HepG2 (cell line): Measurements from ENCODE around the gene PLEKHN1. TPM values are rescaled to one million over a fixed set of nuclear protein-coding genes. Genes with fewer than 3 reads are reported as not detected.
A peak's percentile ranks its signal among the peaks of the same experiment; 100 is the strongest.

Source experiments
- ARNT ChIP-seq: fragments of 450-650 bp; IDR thresholded peaks from 2 replicates; pipeline ENCODE4 v1.6.1; 2017
- FLYWCH1 ChIP-seq: sonication (generic); formaldehyde crosslinking; IDR thresholded peaks from 2 replicates; pipeline ENCODE4 v1.8.1; 2023; ENCODE audit warnings: mild to moderate bottlenecking, missing genetic modification reagents
- HNRNPUL1 ChIP-seq: fragments of 200-400 bp; formaldehyde crosslinking; IDR thresholded peaks from 2 replicates; pipeline ENCODE4 v1.6.1; 2017; ENCODE audit warnings: low read depth, mild to moderate bottlenecking, low read length, moderate library complexity
- ISX ChIP-seq: sonication (generic); formaldehyde crosslinking; conservative IDR thresholded peaks from 2 replicates; pipeline ENCODE4 v1.5.0; 2020; ENCODE audit warnings: missing genetic modification reagents
- KAT7 ChIP-seq: IDR thresholded peaks from 2 replicates; pipeline ENCODE4 v1.6.1; 2018; ENCODE audit warnings: borderline replicate concordance, missing compliant biosample characterization
- KLF6 ChIP-seq: IDR thresholded peaks from 2 replicates; pipeline ENCODE4 v1.8.0; 2016; ENCODE audit warnings: missing biosample characterization, missing genetic modification reagents
- NAIF1 ChIP-seq: sonication (generic); formaldehyde crosslinking; IDR thresholded peaks from 2 replicates; pipeline ENCODE4 v1.5.0; 2020; ENCODE audit warnings: mild to moderate bottlenecking, missing genetic modification reagents, borderline replicate concordance
- NR2F1 ChIP-seq, 2 experiments: fragments of 450-650 bp in 1 of 2; formaldehyde crosslinking in 1 of 2; IDR thresholded peaks; 2 replicates each; pipeline versions ENCODE4 v1.5.0 to v1.6.1; 2016 to 2020; ENCODE audit warnings: mild to moderate bottlenecking in 1 of 2, missing compliant biosample characterization in 1 of 2, missing genetic modification reagents in 1 of 2, moderate library complexity in 1 of 2
- NR2F6 ChIP-seq, 2 experiments: IDR thresholded peaks; 2 replicates each; pipeline ENCODE4 v1.6.1; 2016; ENCODE audit warnings: antibody characterized with exemption in 1 of 2, mild to moderate bottlenecking in 1 of 2
- RFX3 ChIP-seq: IDR thresholded peaks from 2 replicates; pipeline ENCODE4 v1.6.1; 2016; ENCODE audit warnings: missing biosample characterization, missing genetic modification reagents
- SMARCE1 ChIP-seq: fragments of 450-650 bp; IDR thresholded peaks from 2 replicates; pipeline ENCODE4 v1.6.1; 2017; ENCODE audit warnings: borderline replicate concordance
- SOX5 ChIP-seq: IDR thresholded peaks from 2 replicates; pipeline ENCODE4 v1.6.1; 2016; ENCODE audit warnings: borderline replicate concordance
- TAF1 ChIP-seq: sonication (generic); formaldehyde crosslinking; IDR thresholded peaks from 2 replicates; pipeline ENCODE4 v1.4.0; 2020; ENCODE audit warnings: missing genetic modification reagents
- ZFP62 ChIP-seq: sonication (generic); formaldehyde crosslinking; IDR thresholded peaks from 2 replicates; pipeline ENCODE4 v1.4.0; 2020; ENCODE audit warnings: missing genetic modification reagents
- ZKSCAN1 ChIP-seq: fragments of 150-350 bp; IDR thresholded peaks from 2 replicates; pipeline ENCODE4 v1.6.1; 2014; ENCODE audit warnings: low read length
- ZNF12 ChIP-seq: sonication (generic); formaldehyde crosslinking; IDR thresholded peaks from 2 replicates; pipeline ENCODE4 v1.5.0; 2020; ENCODE audit warnings: missing genetic modification reagents
- ZNF451 ChIP-seq: sonication (generic); formaldehyde crosslinking; IDR thresholded peaks from 2 replicates; pipeline ENCODE4 v1.5.0; 2020; ENCODE audit warnings: mild to moderate bottlenecking, missing genetic modification reagents
- ZNF468 ChIP-seq: sonication (generic); formaldehyde crosslinking; IDR thresholded peaks from 2 replicates; pipeline ENCODE4 v1.8.0; 2022; ENCODE audit warnings: mild to moderate bottlenecking, moderate library complexity, missing genetic modification reagents
- ZNF543 ChIP-seq: sonication (generic); formaldehyde crosslinking; IDR thresholded peaks from 2 replicates; pipeline ENCODE4 v1.4.0; 2020; ENCODE audit warnings: mild to moderate bottlenecking, missing genetic modification reagents
- ZNF549 ChIP-seq: sonication (generic); formaldehyde crosslinking; IDR thresholded peaks from 2 replicates; pipeline ENCODE4 v1.5.0; 2020; ENCODE audit warnings: missing genetic modification reagents
- ZNF652 ChIP-seq: IDR thresholded peaks from 2 replicates; pipeline ENCODE4 v1.6.1; 2016; ENCODE audit warnings: low read depth, borderline replicate concordance
- ZNF775 ChIP-seq: sonication (generic); formaldehyde crosslinking; IDR thresholded peaks from 2 replicates; pipeline ENCODE4 v1.4.0; 2020; ENCODE audit warnings: missing genetic modification reagents, mild to moderate bottlenecking, moderate library complexity, borderline replicate concordance
- polyA plus RNA-seq, 8 experiments: library from polyadenylated mRNA; depleted of rRNA in 3 of 8; stranded (reverse) in 7 of 8; unstranded in 1 of 8; fragments of >200 nt; fragmentation: Illumina TruSeq in 4 of 8; extraction: Trizol in 4 of 8; gene quantifications; 2 replicates each; pipeline versions ENCODE4 v1.2.1 to v1.2.3, GENCODE V29; 2011 to 2016; ENCODE audit warnings: low read depth in 4 of 8, missing spikeins in 1 of 8, mixed read lengths in 1 of 8; ENCODE audit not compliant: insufficient read depth in 1 of 8
- total RNA-seq, 5 experiments: library from RNA; depleted of rRNA; stranded (reverse); fragments of >200 nt; fragmentation: Illumina TruSeq; extraction: Trizol; gene quantifications; 2 replicates each; pipeline ENCODE4 v1.2.3, GENCODE V29; 2016; ENCODE audit warnings: low read depth in 1 of 5
- TF ChIP-seq, protein P1 (sequence below): sonication (generic); formaldehyde crosslinking; IDR thresholded peaks from 2 replicates; pipeline ENCODE4 v1.4.0; 2020; ENCODE audit warnings: missing genetic modification reagents, borderline replicate concordance
- TF ChIP-seq, protein P2 (sequence below): sonication (generic); formaldehyde crosslinking; IDR thresholded peaks from 2 replicates; pipeline ENCODE4 v1.8.1; 2023; ENCODE audit warnings: mild to moderate bottlenecking, missing genetic modification reagents, borderline replicate concordance
- TF ChIP-seq, protein P3 (sequence below): sonication (generic); formaldehyde crosslinking; conservative IDR thresholded peaks from 2 replicates; pipeline ENCODE4 v1.4.0; 2020; ENCODE audit warnings: mild to moderate bottlenecking, missing genetic modification reagents, moderate library complexity

PLEKHN1 gene
- total and polyA plus RNA-seq, 2 of the 13 experiments (the other 11 are each of a cell fraction or from before 2014, with no cell fraction given) = 0.42 to 0.58 TPM

DNA sequence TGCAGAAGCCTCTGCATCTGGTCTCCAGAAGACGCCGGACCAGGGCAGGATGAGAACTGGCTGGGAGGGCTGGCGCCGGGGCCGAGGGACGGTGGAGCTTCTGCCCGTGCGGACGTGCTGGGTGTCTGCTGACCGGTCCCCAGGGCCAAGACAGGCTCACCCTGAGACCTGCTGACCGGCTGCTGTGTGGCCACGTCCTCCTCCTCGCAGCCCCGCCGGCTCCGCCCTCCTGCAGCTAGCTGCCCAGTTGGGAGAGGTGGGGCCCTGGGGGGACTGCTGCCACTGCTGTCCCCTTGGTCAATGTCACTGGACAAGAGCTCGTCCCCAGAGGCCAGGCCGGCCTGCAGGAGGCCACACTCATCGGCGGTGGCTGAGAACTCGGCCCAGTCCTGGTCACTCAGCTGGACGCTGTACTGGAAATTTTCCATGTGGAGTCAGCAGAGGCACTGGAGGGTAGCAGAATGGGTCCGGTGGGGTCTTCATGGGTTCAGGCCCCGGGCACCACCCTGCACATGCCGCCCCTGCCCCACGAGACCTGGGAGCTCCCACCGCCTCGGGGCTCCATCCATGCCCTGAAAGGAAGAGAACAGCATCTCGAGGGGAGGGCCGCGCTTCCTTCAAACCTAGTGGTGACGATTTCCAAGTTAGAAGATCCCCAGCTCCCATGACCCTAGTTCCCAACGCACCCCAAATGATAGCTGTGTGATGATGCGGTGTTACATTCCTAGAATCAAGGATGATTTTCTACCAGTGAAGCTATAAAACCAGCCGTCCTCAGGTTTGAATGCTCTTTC is 14.5 kb downstream of the PLEKHN1 start (continued):
- TF ChIP-seq, protein P1, sequence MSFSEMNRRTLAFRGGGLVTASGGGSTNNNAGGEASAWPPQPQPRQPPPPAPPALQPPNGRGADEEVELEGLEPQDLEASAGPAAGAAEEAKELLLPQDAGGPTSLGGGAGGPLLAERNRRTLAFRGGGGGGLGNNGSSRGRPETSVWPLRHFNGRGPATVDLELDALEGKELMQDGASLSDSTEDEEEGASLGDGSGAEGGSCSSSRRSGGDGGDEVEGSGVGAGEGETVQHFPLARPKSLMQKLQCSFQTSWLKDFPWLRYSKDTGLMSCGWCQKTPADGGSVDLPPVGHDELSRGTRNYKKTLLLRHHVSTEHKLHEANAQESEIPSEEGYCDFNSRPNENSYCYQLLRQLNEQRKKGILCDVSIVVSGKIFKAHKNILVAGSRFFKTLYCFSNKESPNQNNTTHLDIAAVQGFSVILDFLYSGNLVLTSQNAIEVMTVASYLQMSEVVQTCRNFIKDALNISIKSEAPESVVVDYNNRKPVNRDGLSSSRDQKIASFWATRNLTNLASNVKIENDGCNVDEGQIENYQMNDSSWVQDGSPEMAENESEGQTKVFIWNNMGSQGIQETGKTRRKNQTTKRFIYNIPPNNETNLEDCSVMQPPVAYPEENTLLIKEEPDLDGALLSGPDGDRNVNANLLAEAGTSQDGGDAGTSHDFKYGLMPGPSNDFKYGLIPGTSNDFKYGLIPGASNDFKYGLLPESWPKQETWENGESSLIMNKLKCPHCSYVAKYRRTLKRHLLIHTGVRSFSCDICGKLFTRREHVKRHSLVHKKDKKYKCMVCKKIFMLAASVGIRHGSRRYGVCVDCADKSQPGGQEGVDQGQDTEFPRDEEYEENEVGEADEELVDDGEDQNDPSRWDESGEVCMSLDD (CRISPR knock-in tag) = no peak
- TF ChIP-seq ARNT (no peak), ZNF775 (CRISPR knock-in tag) (no peak), ZNF549 (CRISPR knock-in tag) (no peak), KAT7 (CRISPR knock-in tag) (no peak), ZNF468 (CRISPR knock-in tag) (no peak), NAIF1 (CRISPR knock-in tag) (no peak), NR2F1 (CRISPR knock-in tag; IDR thresholded peaks at IDR 0.05) (no peak), HNRNPUL1 (no peak), FLYWCH1 (CRISPR knock-in tag) (no peak), ZNF12 (CRISPR knock-in tag) (no peak), ZNF451 (CRISPR knock-in tag) (no peak), RFX3 (CRISPR knock-in tag) (no peak), SMARCE1 (no peak), SOX5 (CRISPR knock-in tag) (0 out of 2 replicates have a peak, but pooled peaks have one; percentile 11), KLF6 (CRISPR knock-in tag) (no peak), ZFP62 (no peak), ZKSCAN1 (no peak), ISX (CRISPR knock-in tag) (no peak), NR2F6 (IDR thresholded peaks at IDR 0.05) (no peak), NR2F6 (CRISPR knock-in tag; IDR thresholded peaks at IDR 0.05) (no peak), ZNF543 (CRISPR knock-in tag) (0 out of 2 replicates have a peak, but pooled peaks have one; percentile 47), TAF1 (CRISPR knock-in tag) (no peak), ZNF652 (no peak)
- TF ChIP-seq, protein P2, sequence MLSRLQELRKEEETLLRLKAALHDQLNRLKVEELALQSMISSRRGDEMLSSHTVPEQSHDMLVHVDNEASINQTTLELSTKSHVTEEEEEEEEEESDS (CRISPR knock-in tag) = no peak
- TF ChIP-seq, protein P3, sequence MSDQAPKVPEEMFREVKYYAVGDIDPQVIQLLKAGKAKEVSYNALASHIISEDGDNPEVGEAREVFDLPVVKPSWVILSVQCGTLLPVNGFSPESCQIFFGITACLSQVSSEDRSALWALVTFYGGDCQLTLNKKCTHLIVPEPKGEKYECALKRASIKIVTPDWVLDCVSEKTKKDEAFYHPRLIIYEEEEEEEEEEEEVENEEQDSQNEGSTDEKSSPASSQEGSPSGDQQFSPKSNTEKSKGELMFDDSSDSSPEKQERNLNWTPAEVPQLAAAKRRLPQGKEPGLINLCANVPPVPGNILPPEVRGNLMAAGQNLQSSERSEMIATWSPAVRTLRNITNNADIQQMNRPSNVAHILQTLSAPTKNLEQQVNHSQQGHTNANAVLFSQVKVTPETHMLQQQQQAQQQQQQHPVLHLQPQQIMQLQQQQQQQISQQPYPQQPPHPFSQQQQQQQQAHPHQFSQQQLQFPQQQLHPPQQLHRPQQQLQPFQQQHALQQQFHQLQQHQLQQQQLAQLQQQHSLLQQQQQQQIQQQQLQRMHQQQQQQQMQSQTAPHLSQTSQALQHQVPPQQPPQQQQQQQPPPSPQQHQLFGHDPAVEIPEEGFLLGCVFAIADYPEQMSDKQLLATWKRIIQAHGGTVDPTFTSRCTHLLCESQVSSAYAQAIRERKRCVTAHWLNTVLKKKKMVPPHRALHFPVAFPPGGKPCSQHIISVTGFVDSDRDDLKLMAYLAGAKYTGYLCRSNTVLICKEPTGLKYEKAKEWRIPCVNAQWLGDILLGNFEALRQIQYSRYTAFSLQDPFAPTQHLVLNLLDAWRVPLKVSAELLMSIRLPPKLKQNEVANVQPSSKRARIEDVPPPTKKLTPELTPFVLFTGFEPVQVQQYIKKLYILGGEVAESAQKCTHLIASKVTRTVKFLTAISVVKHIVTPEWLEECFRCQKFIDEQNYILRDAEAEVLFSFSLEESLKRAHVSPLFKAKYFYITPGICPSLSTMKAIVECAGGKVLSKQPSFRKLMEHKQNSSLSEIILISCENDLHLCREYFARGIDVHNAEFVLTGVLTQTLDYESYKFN = peak; percentile 61
